Activated CD8-positive, alpha-beta memory T cell treated with anti-CD3 and anti-CD28 coated beads, Interleukin-2, amount 10 ng/mL, durations not matched to agents 7 days and 5 days (primary cell): Measurements from ENCODE around the gene PCF11. TPM values are rescaled to one million over a fixed set of nuclear protein-coding genes. Genes with fewer than 3 reads are reported as not detected.
A peak's percentile ranks its signal among the peaks of the same experiment; 100 is the strongest.
"Not testable (repeated sequence)": the region's sequence is repeated elsewhere in the genome, so short reads cannot be mapped to it uniquely, and the experiment has no call there.

Source experiments
- ATAC-seq: fragments of 150-1000 bp; cut with Tn5 transposase; one replicate; pipeline ENCODE4 v1.10.0; 2021; ENCODE audit warnings: moderate library complexity
- CTCF ChIA-PET: fragments of 350-600 bp; sonication (Branson Sonifier 250); formaldehyde crosslinking; loops from one replicate; lab custom pipeline; 2021; ENCODE audit warnings: antibody characterized with exemption; lab: Charles Lee
- DNase-seq: peaks from one replicate; pipeline ENCODE4 v3.0.0-alpha.2; 2020
- H3K27ac Mint-ChIP-seq: one replicate; pipeline ENCODE4 v1.8.0; 2021; ENCODE audit warnings: mild to moderate bottlenecking, mixed read lengths
- H3K27me3 Mint-ChIP-seq: one replicate; pipeline ENCODE4 v1.8.0; 2021; ENCODE audit warnings: mixed read lengths
- H3K36me3 Mint-ChIP-seq: one replicate; pipeline ENCODE4 v1.8.0; 2021; ENCODE audit warnings: mild to moderate bottlenecking, mixed read lengths
- H3K4me1 Mint-ChIP-seq: one replicate; pipeline ENCODE4 v1.8.0; 2021; ENCODE audit warnings: mixed read lengths
- H3K4me3 Mint-ChIP-seq: one replicate; pipeline ENCODE4 v1.8.0; 2021; ENCODE audit warnings: mild to moderate bottlenecking, moderate library complexity, mixed read lengths
- H3K9me3 Mint-ChIP-seq: one replicate; pipeline ENCODE4 v1.8.0; 2022; ENCODE audit warnings: low read depth, mixed read lengths
- total RNA-seq, 2 experiments: library from RNA; stranded (reverse); gene quantifications; one replicate each; pipeline ENCODE4 v1.2.3, GENCODE V29; 2021

Gene PCF11
- total RNA-seq, 2 experiments from 2014 or later = 71.6 to 85.0 TPM

DNA sequence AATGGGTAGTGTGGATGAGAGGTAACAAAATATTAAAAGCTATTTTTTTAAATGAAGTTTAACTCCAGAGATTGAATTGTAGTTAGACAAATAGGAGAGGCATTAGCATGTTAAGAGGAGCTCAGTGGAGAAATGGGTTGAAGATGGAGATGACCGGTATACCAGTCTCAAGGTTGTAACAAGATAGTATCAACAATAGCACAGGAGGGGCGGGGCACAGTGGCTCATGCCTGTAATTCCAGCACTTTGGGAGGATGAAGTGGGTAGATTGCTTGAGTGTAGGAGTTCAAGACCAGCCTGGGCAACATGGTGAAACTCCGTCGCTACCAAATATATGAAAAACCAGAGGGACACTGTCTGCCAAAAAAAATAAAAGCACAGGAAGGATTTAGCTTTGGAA, 30.5 kb downstream of the PCF11 start:
- ATAC-seq (no peak), DNase-seq (no peak)
- no peak overlapping the region for H3K4me3 Mint-ChIP-seq
- H3K36me3 Mint-ChIP-seq = peaks cover 44% of the 10 kb centered on the region
- H3K4me1 Mint-ChIP-seq = peaks cover 7% of the 10 kb centered on the region
- no peaks in the 10 kb centered on the region for H3K27me3 Mint-ChIP-seq
- H3K9me3 Mint-ChIP-seq = no peaks in the 10 kb centered on the region
- CTCF ChIA-PET = no interaction called here
- H3K27ac Mint-ChIP-seq = no peak overlapping the region

DNA sequence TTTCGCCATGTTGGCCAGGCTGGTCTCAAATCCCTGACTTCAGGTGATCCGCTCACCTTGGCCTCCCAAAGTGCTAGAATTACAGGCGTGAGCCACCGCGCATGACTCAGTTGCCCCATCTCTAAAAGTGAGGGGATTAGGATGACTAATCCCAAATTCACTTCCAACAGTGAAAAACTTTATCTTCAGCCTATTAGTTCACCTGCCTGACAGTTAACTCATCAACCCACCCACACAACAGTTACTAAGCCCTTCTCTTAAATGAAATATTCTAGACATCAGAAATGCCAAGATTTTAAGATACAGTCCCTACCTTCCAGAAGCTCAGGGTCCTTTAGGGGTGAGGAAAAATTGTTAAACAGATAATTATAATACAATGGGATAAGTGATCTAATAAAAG, 34.6 kb downstream of the PCF11 start:
- ATAC-seq (no peak), DNase-seq (no peak)
- peaks cover 23% of the 10 kb centered on the region for H3K36me3 Mint-ChIP-seq
- H3K9me3 Mint-ChIP-seq = no peaks in the 10 kb centered on the region
- CTCF ChIA-PET = interaction anchor here (2.1 kb wide), 1 partner anchor 10 kb away, joined by 5 read pairs; no protein-coding TSS in a partner anchor
- no peak overlapping the region for H3K4me3 Mint-ChIP-seq
- peaks cover 32% of the 10 kb centered on the region for H3K4me1 Mint-ChIP-seq
- peak overlapping the region; percentile 45 for H3K27ac Mint-ChIP-seq
- no peaks in the 10 kb centered on the region for H3K27me3 Mint-ChIP-seq

DNA sequence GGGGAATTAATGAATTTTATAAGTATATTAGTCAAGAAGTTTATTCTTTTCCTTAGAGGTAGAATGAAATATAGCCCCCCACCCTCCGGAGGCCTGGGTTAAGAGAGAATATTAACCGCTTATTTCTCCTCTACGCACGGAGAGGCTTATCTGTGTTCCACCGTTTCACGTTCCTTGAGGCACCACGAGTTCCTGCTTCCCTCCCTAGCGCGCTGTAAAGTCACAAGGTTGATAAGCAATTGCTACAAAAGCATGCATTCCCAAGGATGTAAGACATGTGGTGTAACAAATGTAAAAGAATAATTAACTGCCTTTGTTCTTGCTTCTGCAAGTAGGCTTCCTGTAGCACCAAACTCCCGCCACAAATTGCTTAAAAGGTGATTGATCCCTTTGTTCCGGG, 35.1 kb downstream of the PCF11 start:
- no peaks in the 10 kb centered on the region for H3K27me3 Mint-ChIP-seq
- no peak for ATAC-seq
- peak overlapping the region; percentile 97 for H3K27ac Mint-ChIP-seq
- H3K4me1 Mint-ChIP-seq = peaks cover 33% of the 10 kb centered on the region
- no peak for DNase-seq
- CTCF ChIA-PET = interaction anchor here (2.1 kb wide), 1 partner anchor 11 kb away, joined by 5 read pairs; no protein-coding TSS in a partner anchor
- H3K9me3 Mint-ChIP-seq = no peaks in the 10 kb centered on the region
- peak overlapping the region; percentile 98 for H3K4me3 Mint-ChIP-seq
- H3K36me3 Mint-ChIP-seq = peaks cover 20% of the 10 kb centered on the region

DNA sequence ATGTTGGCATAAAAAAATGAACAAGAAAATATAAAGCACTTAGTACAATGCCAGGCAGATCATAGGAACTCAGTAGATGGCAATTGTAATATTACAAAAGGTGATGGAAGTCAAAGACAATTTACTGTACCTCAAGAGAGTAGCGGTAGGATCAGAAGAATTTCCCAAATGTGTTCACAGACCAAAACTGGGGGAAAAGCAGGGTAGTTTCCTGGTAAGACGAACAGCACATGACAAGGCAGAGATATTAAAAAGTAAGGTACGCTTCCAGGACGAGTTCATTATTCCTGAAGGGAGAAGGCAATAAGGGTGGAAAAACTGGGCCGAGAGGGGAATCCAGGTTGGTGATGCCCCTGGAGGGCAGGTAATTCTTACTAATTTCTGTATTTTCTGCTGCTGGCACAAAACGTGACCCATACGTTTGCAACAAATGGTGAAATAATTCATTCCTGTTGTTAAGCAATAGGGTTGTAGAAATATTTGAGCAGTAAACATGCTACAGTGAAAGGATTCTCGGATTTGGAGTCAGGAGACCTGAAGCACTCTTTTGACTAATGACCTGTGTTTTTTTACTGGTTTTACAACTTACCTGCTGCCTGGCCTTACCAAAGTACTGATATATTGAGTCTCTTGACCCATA, 35.8 kb downstream of the PCF11 start:
- Mint-ChIP-seq H3K4me3 (peak overlapping the region; percentile 98), H3K9me3 (no peaks in the 10 kb centered on the region), H3K27ac (peak overlapping the region; percentile 97), H3K4me1 (peaks cover 34% of the 10 kb centered on the region), H3K27me3 (no peaks in the 10 kb centered on the region), H3K36me3 (peaks cover 14% of the 10 kb centered on the region)
- ATAC-seq = no peak
- CTCF ChIA-PET = no interaction called here
- DNase-seq = no peak

DNA sequence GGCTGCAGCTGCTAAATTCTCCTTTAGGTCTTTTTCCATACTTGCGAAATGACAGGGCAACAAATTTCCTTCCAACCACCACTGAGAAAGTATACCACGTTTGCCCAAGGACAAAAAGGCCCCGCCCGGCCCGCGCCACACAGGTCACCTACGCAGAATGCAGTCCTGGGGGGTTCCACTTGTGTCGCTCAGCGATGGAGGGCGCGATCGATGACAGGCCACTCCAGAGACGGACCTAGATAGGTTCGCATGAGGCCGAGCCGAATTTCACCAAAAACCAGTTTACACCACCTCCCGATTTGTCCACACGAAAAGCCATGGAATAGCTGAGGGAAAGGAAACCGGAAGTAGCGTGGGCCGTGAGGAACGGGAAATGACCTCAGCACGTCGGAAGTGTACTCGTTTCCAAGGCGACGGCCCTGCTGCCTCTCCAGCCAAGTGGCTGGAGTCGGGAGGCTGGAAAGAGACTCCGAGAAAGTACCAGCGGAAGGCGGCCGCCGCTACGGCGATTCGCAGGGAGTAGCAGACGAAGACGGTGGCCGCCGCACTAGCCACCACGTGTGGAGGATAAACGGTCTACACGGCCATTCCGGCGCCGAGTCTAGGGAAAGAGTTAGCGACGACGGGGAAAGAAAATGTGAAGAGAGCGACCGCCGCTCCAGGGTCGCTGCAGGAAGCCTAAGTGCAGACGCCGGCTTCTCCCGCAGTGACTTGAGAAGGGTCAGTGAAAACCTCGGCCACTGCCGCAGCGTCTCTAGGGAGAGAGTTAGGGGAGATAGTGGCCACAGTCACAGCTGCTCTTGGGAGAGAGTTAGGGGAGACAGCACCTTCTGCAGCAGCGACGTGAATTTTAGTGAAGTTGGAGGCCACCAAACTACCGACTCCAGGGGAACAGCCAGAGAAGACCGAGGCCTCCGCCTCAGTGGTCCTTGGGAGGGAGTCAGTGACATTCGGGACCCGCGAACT, 36.7 kb downstream of the PCF11 start, which contains the start of gene ANKRD42:
Gene ANKRD42 (plus strand): TSS at position 398 of the 966 bp plus-strand sequence. CDS start 959 bp downstream, outside the sequence.
- H3K27me3 Mint-ChIP-seq = no peaks in the 10 kb centered on the region
- peak within 1 kb of the TSS; percentile 97 for H3K27ac Mint-ChIP-seq
- H3K4me3 Mint-ChIP-seq = peak within 1 kb of the TSS; percentile 98
- H3K9me3 Mint-ChIP-seq = no peaks in the 10 kb centered on the region
- DNase-seq = peak; percentile 92
- peak; percentile 82 for ATAC-seq
- H3K4me1 Mint-ChIP-seq = peaks cover 34% of the 10 kb centered on the region
- CTCF ChIA-PET = interaction anchor here (1.3 to 2.5 kb wide), 3 partner anchors 9 to 293 kb away, joined by 3 to 12 read pairs (median 3); partner anchors contain the start of gene PRCP
- H3K36me3 Mint-ChIP-seq = peaks cover 13% of the 10 kb centered on the region

DNA sequence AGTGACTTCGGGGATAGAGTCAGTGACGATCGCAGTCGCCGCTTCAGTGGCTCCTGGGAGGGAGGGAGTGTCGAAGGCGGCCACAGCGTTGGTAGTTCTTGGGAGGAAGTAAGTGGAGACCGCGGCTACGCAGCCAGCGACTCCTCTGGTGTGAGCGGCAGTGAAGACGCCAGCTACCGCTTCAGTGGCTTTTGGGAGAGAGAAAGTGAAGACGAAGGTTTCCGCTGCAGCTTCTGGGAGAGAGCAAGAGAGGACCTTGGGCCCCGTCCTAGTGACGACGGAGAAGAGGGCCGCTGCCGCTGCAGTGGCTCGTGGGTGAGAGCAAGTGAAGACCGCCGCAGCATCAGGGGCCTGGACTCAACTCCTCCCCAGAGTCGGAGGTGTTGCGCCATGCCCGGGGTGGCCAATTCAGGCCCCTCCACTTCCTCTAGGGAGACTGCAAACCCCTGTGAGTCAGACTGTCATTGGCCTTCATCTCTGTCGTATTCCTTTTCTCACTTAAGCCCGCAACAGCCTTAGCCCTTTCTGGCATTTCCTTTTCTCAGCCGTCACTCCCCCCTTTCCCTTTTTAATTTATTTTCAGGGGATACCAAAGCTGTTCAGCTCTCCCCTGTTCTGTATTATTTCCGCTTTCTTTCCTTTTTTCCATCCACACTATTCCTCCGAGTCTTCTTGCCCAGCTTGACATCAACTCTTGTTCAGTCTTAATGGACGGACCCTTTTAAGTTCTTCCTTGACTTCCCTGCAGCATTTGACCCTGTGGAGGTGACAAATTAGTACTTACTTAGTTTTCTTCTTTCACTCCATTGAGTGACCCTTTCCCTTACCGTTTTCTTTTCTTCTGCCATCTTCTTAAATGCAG, 37.6 kb downstream of the PCF11 start:
- peak; percentile 81 for DNase-seq
- H3K9me3 Mint-ChIP-seq = no peaks in the 10 kb centered on the region
- CTCF ChIA-PET = interaction anchor here (1.3 to 2.5 kb wide), 4 partner anchors 8 to 294 kb away, joined by 3 to 12 read pairs (median 3); partner anchors contain the start of gene PRCP
- peaks cover 11% of the 10 kb centered on the region for H3K36me3 Mint-ChIP-seq
- H3K4me1 Mint-ChIP-seq = peaks cover 34% of the 10 kb centered on the region
- peak overlapping the region; percentile 98 for H3K4me3 Mint-ChIP-seq
- peak overlapping the region; percentile 97 for H3K27ac Mint-ChIP-seq
- peak; percentile 66 for ATAC-seq
- no peaks in the 10 kb centered on the region for H3K27me3 Mint-ChIP-seq

DNA sequence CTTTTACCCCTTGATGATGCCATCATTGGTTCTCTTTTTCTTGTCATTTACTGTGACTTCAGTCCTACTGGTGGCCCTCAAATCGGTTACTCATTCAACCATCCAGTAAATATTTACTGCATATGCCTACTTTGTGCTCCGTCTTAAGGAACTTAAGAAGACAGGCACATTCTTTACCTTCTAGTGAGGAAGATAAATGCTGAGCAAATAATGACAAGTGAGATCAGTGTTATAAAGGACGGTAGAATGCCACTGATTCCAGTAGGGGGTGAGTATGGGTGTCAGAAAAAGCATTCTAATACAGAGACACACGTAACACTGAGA, 38.2 kb downstream of the PCF11 start:
- Mint-ChIP-seq H3K9me3 (no peaks in the 10 kb centered on the region), H3K4me3 (peak overlapping the region; percentile 98), H3K27ac (peak overlapping the region; percentile 97), H3K27me3 (no peaks in the 10 kb centered on the region), H3K36me3 (peaks cover 9% of the 10 kb centered on the region), H3K4me1 (peaks cover 34% of the 10 kb centered on the region)
- CTCF ChIA-PET = interaction anchor here (1.4 to 2.5 kb wide), 2 partner anchors 54 to 190 kb away, joined by 3 to 12 read pairs; no protein-coding TSS in a partner anchor
- DNase-seq (no peak), ATAC-seq (no peak)

DNA sequence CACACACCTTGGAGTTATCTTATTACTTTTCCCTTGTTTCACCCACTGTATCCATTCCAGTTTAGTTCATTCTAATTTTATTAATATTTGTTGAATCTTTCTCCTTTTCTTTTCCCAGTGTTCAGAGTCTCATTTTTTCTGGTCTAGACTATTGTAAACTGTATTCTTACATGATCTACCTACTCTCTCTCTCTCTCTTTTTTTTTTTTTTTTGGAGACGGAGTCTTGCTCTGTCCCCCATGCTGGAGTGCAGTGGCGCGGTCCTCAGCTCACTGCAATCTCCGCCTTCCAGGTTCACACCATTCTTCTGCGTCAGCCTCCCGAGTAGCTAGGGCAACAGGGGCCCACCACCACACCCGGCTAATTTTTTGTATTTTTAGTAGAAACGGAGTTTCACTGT, 38.7 kb downstream of the PCF11 start:
- Mint-ChIP-seq H3K36me3 (peaks cover 9% of the 10 kb centered on the region), H3K27ac (no peak overlapping the region), H3K9me3 (no peaks in the 10 kb centered on the region), H3K4me1 (peaks cover 34% of the 10 kb centered on the region), H3K27me3 (no peaks in the 10 kb centered on the region), H3K4me3 (no peak overlapping the region)
- ATAC-seq = no peak
- no peak for DNase-seq
- CTCF ChIA-PET = interaction anchor here (1.4 to 2.5 kb wide), 2 partner anchors 54 to 191 kb away, joined by 3 to 12 read pairs; no protein-coding TSS in a partner anchor

DNA sequence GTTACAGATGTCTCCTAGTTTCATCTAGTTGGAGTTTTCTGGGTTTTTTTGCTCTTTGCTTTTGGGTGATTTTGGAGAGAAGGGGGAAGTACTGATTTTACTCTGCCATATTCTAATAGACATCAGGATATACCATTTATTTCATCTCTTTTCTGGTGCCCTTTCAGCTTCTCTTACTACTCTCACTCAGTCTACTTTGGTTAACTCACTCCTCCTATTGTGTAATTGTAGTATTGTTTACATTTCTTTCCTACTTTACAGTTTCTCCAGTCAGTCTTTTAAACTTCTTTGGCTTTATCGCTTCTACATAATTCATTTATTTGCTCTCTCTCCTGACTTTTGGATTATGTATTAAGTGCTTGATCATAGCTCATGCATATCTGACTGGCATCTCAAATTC, 43.1 kb downstream of the PCF11 start:
- Mint-ChIP-seq H3K27me3 (no peaks in the 10 kb centered on the region), H3K27ac (no peak overlapping the region), H3K4me1 (peaks cover 14% of the 10 kb centered on the region), H3K9me3 (no peaks in the 10 kb centered on the region), H3K4me3 (no peak overlapping the region), H3K36me3 (peaks cover 6% of the 10 kb centered on the region)
- ATAC-seq (no peak), DNase-seq (no peak)
- CTCF ChIA-PET = no interaction called here

DNA sequence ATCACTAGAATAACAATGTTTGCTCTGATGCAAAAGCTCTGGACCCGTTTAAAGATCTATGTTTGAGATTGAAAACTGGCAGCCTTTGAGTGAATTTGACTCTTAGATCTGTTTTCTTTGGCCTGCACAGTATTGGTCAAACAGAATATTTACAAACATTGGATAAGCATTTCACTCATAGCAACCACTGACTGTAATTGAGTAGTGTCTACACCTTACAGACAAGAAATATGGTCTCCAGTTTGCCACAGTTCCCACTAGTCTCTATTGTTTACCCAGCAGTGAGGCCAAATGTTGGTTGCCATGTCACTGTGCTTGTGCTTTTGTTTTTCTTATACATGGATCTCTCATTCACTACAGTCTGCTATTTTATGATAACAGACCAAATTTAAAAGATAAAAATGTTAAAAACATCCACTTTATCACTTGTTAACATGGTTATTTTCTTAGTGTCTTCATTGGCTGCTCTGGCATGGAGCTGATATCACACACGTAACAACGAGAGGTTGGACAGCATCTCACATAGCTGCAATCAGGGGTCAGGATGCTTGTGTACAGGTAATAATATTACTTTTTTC, 48.8 kb downstream of the PCF11 start:
- no peak for DNase-seq

DNA sequence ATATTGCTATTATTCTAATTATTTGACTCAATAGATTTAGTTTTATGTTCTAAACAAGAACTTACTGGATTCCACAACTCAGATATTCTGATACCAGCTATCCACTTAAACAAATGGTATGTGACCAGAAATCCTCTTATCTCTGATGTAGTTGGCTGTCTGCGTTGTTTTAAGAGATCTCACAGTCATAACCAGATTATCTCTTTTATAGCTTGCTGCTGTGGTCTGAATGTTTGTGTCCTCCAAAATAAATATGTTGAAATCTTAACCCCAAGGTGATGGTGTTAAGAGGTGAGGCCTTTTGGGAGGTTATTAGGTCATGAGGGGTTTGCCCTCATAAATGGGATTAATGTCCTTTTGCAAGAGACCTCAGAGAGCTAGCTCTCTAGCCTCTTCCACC, 49.3 kb downstream of the PCF11 start:
- ATAC-seq (no peak), DNase-seq (no peak)
- Mint-ChIP-seq H3K9me3 (no peaks in the 10 kb centered on the region), H3K4me1 (no peaks in the 10 kb centered on the region), H3K36me3 (peaks cover 4% of the 10 kb centered on the region), H3K27me3 (no peaks in the 10 kb centered on the region), H3K4me3 (no peak overlapping the region), H3K27ac (no peak overlapping the region)
- CTCF ChIA-PET = interaction anchor here (0.7 to 1.2 kb wide), 2 partner anchors 43 to 339 kb away, joined by 3 read pairs; no protein-coding TSS in a partner anchor

More for the DNA sequence above, 48.8 kb downstream of the PCF11 start:
- Mint-ChIP-seq H3K4me3 (no peak overlapping the region), H3K9me3 (no peaks in the 10 kb centered on the region), H3K27ac (no peak overlapping the region), H3K36me3 (peaks cover 4% of the 10 kb centered on the region), H3K27me3 (no peaks in the 10 kb centered on the region), H3K4me1 (no peaks in the 10 kb centered on the region)
- ATAC-seq = no peak
- CTCF ChIA-PET = interaction anchor here (1.2 kb wide), 1 partner anchor 44 kb away, joined by 3 read pairs; no protein-coding TSS in a partner anchor

DNA sequence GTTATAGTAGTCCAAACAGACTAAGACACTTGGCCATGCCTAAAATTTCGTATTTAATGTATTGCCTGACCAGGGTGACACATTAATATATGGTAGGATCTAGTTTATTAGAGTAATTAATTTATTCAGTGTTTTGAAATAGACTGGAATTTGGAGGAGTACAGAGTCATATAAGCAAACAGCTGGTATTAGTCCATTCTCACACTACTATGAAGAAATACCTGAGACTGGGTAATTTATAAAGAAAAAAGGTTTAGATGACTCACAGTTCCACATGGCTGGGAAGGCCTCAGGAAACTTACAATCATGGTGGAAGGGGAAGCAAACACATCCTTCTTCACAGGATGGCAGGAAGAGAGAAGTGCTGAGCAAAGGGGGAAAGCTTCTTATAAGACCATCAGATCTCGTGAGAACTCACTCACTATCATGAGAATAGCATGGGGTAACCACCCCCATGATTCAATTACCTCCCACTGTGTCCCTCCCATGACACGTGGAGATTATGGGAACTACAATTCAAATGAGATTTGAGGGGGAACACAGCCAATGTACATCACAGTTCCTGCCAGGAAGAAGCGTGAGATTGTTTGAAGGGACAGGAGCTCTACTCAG, 49.9 kb downstream of the PCF11 start:
- CTCF ChIA-PET = interaction anchor here (0.7 to 1.2 kb wide), 2 partner anchors 43 to 340 kb away, joined by 3 read pairs; no protein-coding TSS in a partner anchor
- ATAC-seq, H3K27me3 Mint-ChIP-seq, H3K27ac Mint-ChIP-seq, H3K9me3 Mint-ChIP-seq, H3K4me3 Mint-ChIP-seq, DNase-seq, H3K4me1 Mint-ChIP-seq, H3K36me3 Mint-ChIP-seq: not testable (repeated sequence)
